ENCODE data around the gene OPA3. TPM values are rescaled to one million over a fixed set of nuclear protein-coding genes. Genes with fewer than 3 reads are reported as not detected.

Gene OPA3
- total RNA-seq, 2 experiments from 2014 or later = 13.7 to 14.3 TPM

DNA sequence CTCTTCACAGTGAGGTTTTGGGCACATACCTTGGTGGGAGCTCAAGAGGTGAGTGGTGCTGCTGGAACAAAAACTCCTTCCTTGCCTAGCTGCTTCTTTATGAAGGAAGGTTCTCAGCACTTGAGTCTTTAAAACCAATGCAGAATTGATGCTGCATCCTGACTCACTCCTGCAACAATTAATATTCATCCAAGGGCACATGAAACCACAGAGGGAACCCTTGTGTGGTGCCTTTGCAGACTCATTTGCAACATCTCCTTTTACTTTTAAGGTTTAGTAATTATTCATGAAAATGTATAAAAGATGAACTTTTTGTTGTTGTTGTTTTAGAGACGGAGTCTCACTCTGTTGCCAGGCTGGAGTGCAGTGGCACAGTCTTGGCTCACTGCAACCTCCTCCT lies 30.1 kb downstream of the OPA3 start:
- H3K27ac Mint-ChIP-seq = no peak overlapping the region
- ChIA-PET CTCF (interaction anchor here (1.2 kb wide), 1 partner anchor 22 kb away, joined by 3 read pairs; no protein-coding TSS in a partner anchor), POLR2A (interaction anchor here (0.6 to 1.2 kb wide), 2 partner anchors 19 to 79 kb away, joined by 3 to 4 read pairs; no protein-coding TSS in a partner anchor)
- peaks cover 3% of the 10 kb centered on the region for H3K36me3 Mint-ChIP-seq (ENCODE audit: low read depth)
- ATAC-seq (no peak), DNase-seq (no peak)
- no peaks in the 10 kb centered on the region for H3K27me3 Mint-ChIP-seq
- peaks cover 9% of the 10 kb centered on the region for H3K4me1 Mint-ChIP-seq (ENCODE audit: low read depth)
- no peaks in the 10 kb centered on the region for H3K9me3 Mint-ChIP-seq
- no peak overlapping the region for H3K4me3 Mint-ChIP-seq
- intact Hi-C loops (cut with micrococcal nuclease) = no loop called here
- TF ChIP-seq, protein P1, sequence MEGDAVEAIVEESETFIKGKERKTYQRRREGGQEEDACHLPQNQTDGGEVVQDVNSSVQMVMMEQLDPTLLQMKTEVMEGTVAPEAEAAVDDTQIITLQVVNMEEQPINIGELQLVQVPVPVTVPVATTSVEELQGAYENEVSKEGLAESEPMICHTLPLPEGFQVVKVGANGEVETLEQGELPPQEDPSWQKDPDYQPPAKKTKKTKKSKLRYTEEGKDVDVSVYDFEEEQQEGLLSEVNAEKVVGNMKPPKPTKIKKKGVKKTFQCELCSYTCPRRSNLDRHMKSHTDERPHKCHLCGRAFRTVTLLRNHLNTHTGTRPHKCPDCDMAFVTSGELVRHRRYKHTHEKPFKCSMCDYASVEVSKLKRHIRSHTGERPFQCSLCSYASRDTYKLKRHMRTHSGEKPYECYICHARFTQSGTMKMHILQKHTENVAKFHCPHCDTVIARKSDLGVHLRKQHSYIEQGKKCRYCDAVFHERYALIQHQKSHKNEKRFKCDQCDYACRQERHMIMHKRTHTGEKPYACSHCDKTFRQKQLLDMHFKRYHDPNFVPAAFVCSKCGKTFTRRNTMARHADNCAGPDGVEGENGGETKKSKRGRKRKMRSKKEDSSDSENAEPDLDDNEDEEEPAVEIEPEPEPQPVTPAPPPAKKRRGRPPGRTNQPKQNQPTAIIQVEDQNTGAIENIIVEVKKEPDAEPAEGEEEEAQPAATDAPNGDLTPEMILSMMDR (IDR thresholded peaks at IDR 0.05) = no peak

DNA sequence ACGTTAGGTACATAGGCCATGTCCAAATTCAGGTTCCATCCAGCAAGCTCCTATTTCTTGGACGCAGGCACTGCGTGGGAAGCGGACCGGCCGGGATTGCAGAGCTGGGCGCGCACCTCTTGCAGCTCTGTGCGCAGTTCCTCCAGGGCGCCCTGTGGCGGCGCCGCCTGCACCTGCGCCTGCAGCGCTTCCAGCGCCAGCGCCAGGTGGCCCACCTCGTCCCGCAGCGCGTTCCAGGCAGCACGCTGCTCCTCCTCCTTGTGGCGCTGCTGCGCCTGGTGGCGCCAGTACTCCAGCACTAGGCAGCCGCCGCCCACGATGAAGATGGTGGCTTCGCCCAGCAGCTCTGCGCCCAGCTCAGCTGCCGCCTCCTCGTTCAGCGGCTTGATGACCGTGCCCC lies 31.1 kb downstream of the OPA3 start:
- Mint-ChIP-seq H3K9me3 (no peaks in the 10 kb centered on the region), H3K27me3 (no peaks in the 10 kb centered on the region), H3K27ac (no peak overlapping the region), H3K4me3 (no peak overlapping the region), H3K4me1 (ENCODE audit: low read depth) (peaks cover 3% of the 10 kb centered on the region), H3K36me3 (ENCODE audit: low read depth) (peaks cover 3% of the 10 kb centered on the region)
- TF ChIP-seq, protein P1 (IDR thresholded peaks at IDR 0.05) = no peak
- ATAC-seq = no peak
- intact Hi-C loops (cut with micrococcal nuclease) = no loop called here
- ChIA-PET POLR2A (interaction anchor here (1.2 kb wide), 1 partner anchor 80 kb away, joined by 3 read pairs; no protein-coding TSS in a partner anchor), CTCF (no interaction called here)
- DNase-seq = no peak

DNA sequence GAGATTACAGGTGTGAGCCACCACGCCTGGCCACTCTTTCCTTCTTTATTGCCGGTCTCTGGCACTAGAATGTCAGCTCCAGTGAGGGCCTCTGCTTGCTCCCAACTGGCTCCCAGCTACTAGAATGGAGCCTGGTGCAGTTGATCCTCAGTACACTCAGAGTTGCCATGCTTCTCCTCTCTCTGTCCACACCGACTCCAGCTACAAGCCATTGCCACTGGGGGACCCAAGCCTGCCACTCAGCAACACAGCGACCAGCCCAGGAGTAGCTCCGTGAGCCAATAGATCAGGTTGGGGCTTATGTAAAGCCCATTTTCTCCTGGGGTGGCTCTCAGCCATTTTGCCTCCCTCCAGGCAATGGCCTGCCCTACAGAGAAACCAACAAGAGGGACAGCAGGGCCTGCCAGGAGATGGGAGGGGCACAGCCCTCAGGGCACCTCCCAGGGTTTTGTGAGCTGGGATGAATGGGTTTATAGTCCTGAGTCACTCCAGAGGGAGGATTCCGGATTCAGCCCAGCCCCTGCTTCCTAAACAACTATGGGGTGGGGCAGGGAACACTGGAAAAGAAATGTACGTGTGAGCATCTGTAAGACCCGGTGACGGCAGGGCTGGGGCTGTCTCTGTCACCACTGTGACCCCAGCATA lies 36.5 kb downstream of the OPA3 start:
- Mint-ChIP-seq H3K27me3 (no peaks in the 10 kb centered on the region), H3K36me3 (ENCODE audit: low read depth) (peaks cover under 1% of the 10 kb centered on the region), H3K4me1 (ENCODE audit: low read depth) (peaks cover 5% of the 10 kb centered on the region), H3K4me3 (no peak overlapping the region), H3K9me3 (no peaks in the 10 kb centered on the region), H3K27ac (no peak overlapping the region)
- DNase-seq (no peak), ATAC-seq (no peak)
- ChIA-PET CTCF (interaction anchor here (1.3 to 2.7 kb wide), 2 partner anchors 10 to 23 kb away, joined by 3 to 7 read pairs; no protein-coding TSS in a partner anchor), POLR2A (no interaction called here)
- TF ChIP-seq, protein P1 (IDR thresholded peaks at IDR 0.05) = no peak
- intact Hi-C loops (cut with micrococcal nuclease) = no loop called here

DNA sequence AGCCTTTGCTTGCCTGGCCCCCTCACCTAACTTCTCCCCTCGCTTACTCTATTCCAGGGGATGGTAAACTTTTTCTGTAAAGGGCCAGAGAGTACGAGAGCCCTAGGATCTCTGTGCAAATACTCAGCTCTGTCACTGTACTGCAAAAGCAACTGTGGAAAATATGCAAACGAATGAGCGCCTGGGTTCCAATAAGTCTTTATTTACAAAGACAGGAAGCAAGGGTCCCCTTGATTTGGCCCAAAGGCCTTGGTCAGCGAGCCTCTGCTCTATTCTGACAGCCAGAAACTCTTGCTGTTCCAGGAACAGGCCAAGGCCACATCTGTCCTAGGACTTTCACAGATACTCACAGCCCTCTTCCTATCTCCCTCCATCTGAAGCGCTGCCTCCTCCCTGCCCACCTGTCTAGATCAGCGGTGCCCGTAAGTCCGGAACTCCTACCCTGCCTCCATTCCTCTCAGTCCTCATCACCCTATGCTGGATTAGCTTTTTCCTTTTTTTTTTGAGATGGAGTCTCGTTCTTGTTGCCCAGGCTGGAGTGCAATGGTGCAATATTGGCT lies 37.3 kb downstream of the OPA3 start:
- DNase-seq (no peak), ATAC-seq (no peak)
- ChIA-PET CTCF (interaction anchor here (1.3 kb wide), 2 partner anchors 11 to 23 kb away, joined by 3 to 4 read pairs; no protein-coding TSS in a partner anchor), POLR2A (no interaction called here)
- H3K4me3 Mint-ChIP-seq = no peak overlapping the region
- H3K36me3 Mint-ChIP-seq (ENCODE audit: low read depth) = no peaks in the 10 kb centered on the region
- H3K4me1 Mint-ChIP-seq (ENCODE audit: low read depth) = peaks cover 5% of the 10 kb centered on the region
- no peak overlapping the region for H3K27ac Mint-ChIP-seq
- intact Hi-C loops (cut with micrococcal nuclease) = no loop called here
- no peaks in the 10 kb centered on the region for H3K9me3 Mint-ChIP-seq
- TF ChIP-seq, protein P1 (IDR thresholded peaks at IDR 0.05) = no peak
- no peaks in the 10 kb centered on the region for H3K27me3 Mint-ChIP-seq

DNA sequence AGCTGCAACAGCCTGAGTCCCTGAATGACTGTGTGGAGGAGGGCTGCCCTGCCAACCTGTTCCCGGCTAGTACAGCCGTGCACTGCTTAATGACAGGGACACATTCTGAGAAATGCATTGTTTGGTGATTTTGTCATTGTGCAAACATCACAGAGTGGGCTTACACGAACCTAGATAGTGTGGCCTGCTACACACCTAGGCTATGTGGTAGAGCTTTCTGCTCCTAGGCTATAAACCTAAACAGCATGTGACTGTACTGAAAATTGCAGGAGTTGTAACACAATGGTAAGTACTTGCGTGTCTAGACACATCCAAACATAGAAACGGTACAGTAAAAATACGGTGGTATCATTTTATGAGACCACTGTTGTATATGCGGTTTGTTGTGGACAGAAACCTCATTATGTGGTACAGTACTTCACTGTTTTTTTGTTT lies 42.4 kb downstream of the OPA3 start:
- H3K4me3 Mint-ChIP-seq = no peak overlapping the region
- H3K27ac Mint-ChIP-seq = no peak overlapping the region
- TF ChIP-seq, protein P1 (IDR thresholded peaks at IDR 0.05) = no peak
- H3K4me1 Mint-ChIP-seq (ENCODE audit: low read depth) = peaks cover 5% of the 10 kb centered on the region
- intact Hi-C loops (cut with micrococcal nuclease) = no loop called here
- H3K27me3 Mint-ChIP-seq = no peaks in the 10 kb centered on the region
- ChIA-PET CTCF (no interaction called here), POLR2A (no interaction called here)
- ATAC-seq (no peak), DNase-seq (no peak)
- no peaks in the 10 kb centered on the region for H3K36me3 Mint-ChIP-seq (ENCODE audit: low read depth)
- peaks cover 2% of the 10 kb centered on the region for H3K9me3 Mint-ChIP-seq
